Activated T-helper 1 cell treated with anti-CD3 and anti-CD28 coated beads, Interleukin-12 subunit alpha, Interleukin-12 subunit beta, Interleukin-2, Interleukin-4 antibody, amounts not matched to agents 30 ng/mL and 10 ng/mL and 1 ng/mL, durations not matched to agents 14 hours and 24 hours and 36 hours (primary cell): Measurements from ENCODE around the gene KANSL3. TPM values are rescaled to one million over a fixed set of nuclear protein-coding genes. Genes with fewer than 3 reads are reported as not detected.
A peak's percentile ranks its signal among the peaks of the same experiment; 100 is the strongest.

Source experiments
- DNase-seq: peaks from one replicate; pipeline ENCODE4 v3.0.0; 2021; ENCODE audit warnings: low spot score
- H3K27ac Mint-ChIP-seq: one replicate; pipeline ENCODE4 v1.8.0; 2021; ENCODE audit warnings: mild to moderate bottlenecking, mixed read lengths
- H3K27me3 Mint-ChIP-seq: one replicate; pipeline ENCODE4 v1.8.0; 2022; ENCODE audit warnings: mild to moderate bottlenecking, moderate library complexity, mixed read lengths; ENCODE audit not compliant: insufficient read depth
- H3K36me3 Mint-ChIP-seq: one replicate; pipeline ENCODE4 v1.8.0; 2021; ENCODE audit warnings: low read depth, mixed read lengths
- H3K4me1 Mint-ChIP-seq: one replicate; pipeline ENCODE4 v1.8.0; 2021; ENCODE audit warnings: low read depth, mixed read lengths
- H3K4me3 Mint-ChIP-seq: one replicate; pipeline ENCODE4 v1.8.0; 2021; ENCODE audit warnings: mild to moderate bottlenecking, moderate library complexity, mixed read lengths
- H3K9me3 Mint-ChIP-seq: one replicate; pipeline ENCODE4 v1.8.0; 2021; ENCODE audit warnings: mixed read lengths
- intact Hi-C: fragments of 100-400 bp; cut with micrococcal nuclease; formaldehyde crosslinking; loops from one replicate; pipeline ENCODE4 v1.15.1; 2024
- total RNA-seq: library from RNA; stranded (reverse); gene quantifications from 2 replicates; pipeline ENCODE4 v1.2.3, GENCODE V29; 2022

KANSL3 gene
- total RNA-seq, 1 donor from 2014 or later: 55.0 TPM

DNA sequence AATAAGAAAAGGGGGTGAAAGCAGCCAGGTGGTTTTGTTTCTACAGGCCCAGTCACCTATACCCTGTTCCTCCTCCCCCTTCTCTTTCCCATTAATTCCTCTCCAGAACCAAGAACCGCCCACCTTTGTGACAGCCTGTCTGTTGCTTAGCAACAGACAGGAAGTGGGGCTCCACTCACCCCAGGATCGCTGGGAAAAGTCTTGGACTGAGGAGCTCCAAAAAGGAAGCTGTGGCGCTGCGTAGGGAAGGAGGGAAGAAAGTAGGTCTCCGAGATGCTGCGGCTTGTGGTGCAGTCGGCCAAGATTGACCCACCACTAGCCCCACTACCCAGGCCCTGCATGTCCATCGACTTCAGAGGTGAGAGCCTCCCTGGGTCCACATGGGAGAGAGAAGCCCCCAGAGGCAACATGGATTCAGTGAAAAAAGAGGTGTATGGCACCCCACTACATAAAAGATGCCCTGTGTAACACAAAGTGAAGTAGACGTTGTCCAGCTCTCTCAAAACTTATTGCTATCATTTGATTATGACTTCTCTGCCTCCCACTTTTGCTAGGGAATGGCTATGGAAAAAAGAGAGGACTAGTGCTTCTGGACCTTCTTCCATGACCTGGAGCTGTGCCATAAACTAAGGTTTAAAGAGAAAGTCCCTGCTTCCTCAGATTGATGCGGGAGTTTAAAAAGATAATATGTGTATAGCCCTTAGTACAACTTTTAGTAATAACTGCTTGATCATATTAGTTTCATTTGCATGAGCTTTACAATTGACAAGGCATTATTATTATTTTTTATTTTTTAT is 4.7 kb upstream of the KANSL3 start, which contains the start of gene FER1L5:
Gene FER1L5 (plus strand): TSS at position 201 of the 797 bp plus-strand sequence. CDS start 73 bp downstream, at position 274.
- peaks cover 9% of the 10 kb centered on the region for H3K4me1 Mint-ChIP-seq
- H3K27ac Mint-ChIP-seq: no peak within 1 kb of the TSS
- no peak within 1 kb of the TSS for H3K4me3 Mint-ChIP-seq
- no peaks in the 10 kb centered on the region for H3K36me3 Mint-ChIP-seq
- no peaks in the 10 kb centered on the region for H3K9me3 Mint-ChIP-seq
- intact Hi-C loops: no loop called here
- no peak for DNase-seq
- peaks cover 21% of the 10 kb centered on the region for H3K27me3 Mint-ChIP-seq

DNA sequence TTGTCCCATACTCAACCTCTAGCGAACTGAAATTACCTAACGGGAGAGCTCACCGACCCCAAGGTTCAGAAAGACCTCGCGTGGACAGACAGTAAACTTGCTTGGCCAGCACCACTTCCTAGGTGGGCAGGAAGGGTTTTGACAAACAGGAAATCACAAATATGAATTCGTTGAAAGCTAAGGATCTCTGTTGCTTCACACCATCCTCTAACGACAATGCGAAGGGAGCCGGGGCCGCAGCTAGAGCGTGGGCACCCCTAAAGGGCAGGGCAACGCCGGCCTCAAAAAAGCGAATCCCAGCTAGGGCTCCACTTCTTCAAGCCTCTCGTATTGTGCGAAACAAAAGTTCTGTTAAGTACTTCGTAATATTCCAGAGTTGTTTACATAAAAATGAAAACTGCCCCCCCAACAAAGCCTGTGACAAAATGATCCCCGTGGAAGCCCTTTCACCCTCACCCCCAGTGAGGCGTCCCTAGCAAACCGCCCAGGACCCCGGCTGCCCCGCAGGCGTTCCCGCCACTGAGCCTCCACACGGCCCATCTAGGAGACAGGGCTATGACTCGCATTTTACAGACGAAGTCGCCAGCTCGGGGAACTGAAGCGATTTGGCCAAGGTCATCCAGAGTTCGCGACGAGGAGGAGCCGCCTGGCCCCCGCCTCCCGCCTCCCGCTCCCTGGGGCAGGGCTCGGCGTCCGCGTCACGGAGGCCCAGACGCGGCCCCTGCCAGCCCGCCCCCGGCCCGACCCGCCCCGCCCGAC is 548 bp downstream of the KANSL3 start:
- peaks cover 39% of the 10 kb centered on the region for H3K4me1 Mint-ChIP-seq

DNA sequence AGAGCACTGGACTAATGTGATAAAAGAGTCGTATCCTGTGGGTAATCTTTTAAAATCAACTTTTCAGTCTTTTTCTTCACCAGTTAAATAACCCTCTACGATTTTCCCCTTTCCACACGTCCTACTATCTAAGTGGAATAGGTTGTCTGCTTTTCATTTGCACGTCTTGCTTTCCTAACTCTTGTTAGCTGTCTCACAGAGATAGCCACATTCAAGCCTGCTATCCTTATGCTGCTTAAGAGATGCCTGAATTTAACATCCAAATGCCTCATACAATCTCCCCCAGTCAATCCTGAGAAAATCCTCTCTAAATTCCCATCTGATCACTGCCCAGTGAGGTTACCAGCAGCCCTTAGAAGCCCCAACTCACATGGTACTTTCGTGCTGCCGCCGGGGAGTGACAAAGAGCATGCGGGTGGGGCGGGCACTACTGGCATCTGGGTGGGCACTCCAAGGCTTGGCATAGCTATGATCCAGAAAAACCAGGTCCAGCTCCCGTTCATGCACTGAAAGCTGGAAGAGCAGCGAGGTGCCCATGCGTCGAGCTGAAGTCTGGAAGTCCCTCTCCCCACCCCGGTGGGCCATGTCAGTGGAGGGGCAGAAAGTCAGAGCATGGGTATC is 1.5 kb downstream of the KANSL3 start:
- Mint-ChIP-seq H3K9me3 (no peaks in the 10 kb centered on the region), H3K27me3 (peaks cover 9% of the 10 kb centered on the region), H3K4me3 (peak overlapping the region; percentile 98), H3K36me3 (peaks cover 26% of the 10 kb centered on the region), H3K27ac (peak overlapping the region; percentile 97), H3K4me1 (peaks cover 39% of the 10 kb centered on the region)
- intact Hi-C loops: loop anchor here (2.0 to 5.0 kb wide), 7 partner anchors 20 to 429 kb away; partner anchors contain the start of genes ANKRD39, CIAO1, STARD7 and TMEM127
- DNase-seq: no peak

More for the DNA sequence above, 548 bp downstream of the KANSL3 start:
- H3K4me3 Mint-ChIP-seq: peak overlapping the region; percentile 98
- H3K36me3 Mint-ChIP-seq: peaks cover 21% of the 10 kb centered on the region
- H3K27ac Mint-ChIP-seq: peak overlapping the region; percentile 97
- intact Hi-C loops: loop anchor here (1.0 to 5.0 kb wide), 12 partner anchors 21 to 430 kb away; partner anchors contain the start of genes ANKRD39, ARID5A, CIAO1 and CNNM3
- peaks cover 9% of the 10 kb centered on the region for H3K27me3 Mint-ChIP-seq
- peak; percentile 79 for DNase-seq
- H3K9me3 Mint-ChIP-seq: no peaks in the 10 kb centered on the region

DNA sequence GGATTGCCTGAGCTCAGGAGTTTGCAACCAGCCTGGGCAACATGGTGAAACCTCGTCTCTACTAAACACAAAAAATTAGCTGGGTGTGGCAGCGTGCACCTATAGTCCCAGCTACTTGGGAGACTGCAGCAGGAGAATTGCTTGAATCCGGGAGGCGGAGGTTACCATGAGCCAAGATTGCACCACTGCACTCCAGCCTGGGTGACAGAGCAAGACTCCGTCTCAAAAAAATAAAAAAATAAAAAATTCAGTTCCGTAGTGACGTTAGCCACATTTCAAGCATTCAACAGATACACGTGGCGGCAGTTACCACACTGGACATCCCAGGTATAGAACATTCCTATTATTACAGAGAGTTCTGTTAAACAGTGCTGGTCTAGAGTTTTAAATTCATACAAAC is 4.5 kb downstream of the KANSL3 start:
- no peaks in the 10 kb centered on the region for H3K9me3 Mint-ChIP-seq
- intact Hi-C loops: no loop called here
- H3K27ac Mint-ChIP-seq: no peak overlapping the region
- H3K4me3 Mint-ChIP-seq: no peak overlapping the region
- H3K36me3 Mint-ChIP-seq: peaks cover 50% of the 10 kb centered on the region
- no peak for DNase-seq
- H3K27me3 Mint-ChIP-seq: peaks cover 4% of the 10 kb centered on the region
- H3K4me1 Mint-ChIP-seq: peaks cover 44% of the 10 kb centered on the region

DNA sequence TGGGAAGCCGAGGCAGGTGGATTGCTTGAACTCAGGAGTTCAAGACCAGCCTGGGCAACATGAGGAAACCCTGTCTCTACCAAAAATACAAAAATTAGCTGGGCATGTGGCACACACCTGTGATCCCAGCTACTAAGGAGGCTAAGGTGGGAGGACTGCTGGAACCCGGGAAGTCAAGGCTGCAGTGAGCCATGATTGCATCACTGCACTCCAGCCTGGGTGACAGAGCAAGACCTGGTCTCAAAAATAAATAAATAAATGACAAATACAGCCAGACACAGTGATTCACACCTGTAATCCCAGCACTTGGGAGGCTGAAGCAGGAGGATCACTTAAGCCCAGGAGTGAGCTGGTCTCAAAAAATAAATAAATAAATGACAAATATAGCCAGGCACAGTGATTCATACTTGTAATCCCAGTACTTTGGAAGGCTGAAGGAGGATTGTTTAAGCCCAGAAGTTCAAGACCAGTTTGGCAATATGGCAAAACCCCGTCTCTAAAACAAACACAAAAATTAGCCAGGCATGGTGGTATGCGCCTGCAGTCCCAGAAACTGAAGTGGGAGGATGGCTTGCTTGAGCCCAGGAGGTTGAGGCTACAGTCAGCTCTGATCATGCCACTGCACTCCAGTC is 6.2 kb downstream of the KANSL3 start:
- Mint-ChIP-seq H3K9me3 (no peaks in the 10 kb centered on the region), H3K27me3 (no peaks in the 10 kb centered on the region), H3K4me1 (peaks cover 40% of the 10 kb centered on the region), H3K36me3 (peaks cover 52% of the 10 kb centered on the region), H3K27ac (no peak overlapping the region), H3K4me3 (no peak overlapping the region)
- no peak for DNase-seq
- intact Hi-C loops: no loop called here

DNA sequence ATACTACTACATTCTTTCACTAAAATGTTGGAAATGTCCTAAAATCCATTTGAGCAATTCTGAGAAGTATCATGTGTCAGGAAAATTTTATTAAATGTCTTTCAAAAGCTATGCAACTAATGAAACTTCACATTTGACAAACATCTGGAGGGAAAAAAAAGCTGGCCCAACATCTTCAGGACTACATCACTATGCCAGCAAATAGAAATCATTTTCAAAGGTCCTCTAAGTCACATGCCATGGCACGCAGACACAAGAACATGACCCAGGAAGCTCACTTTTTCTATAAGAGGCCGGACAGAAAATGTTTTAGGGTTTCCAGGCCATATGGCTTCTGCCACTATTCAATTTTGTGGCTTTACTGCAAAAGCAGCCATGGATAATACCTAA is 11.6 kb downstream of the KANSL3 start:
- intact Hi-C loops: no loop called here
- peaks cover 31% of the 10 kb centered on the region for H3K4me1 Mint-ChIP-seq
- no peak for DNase-seq
- no peaks in the 10 kb centered on the region for H3K9me3 Mint-ChIP-seq
- peaks cover 51% of the 10 kb centered on the region for H3K36me3 Mint-ChIP-seq
- H3K27ac Mint-ChIP-seq: no peak overlapping the region
- H3K4me3 Mint-ChIP-seq: no peak overlapping the region
- no peaks in the 10 kb centered on the region for H3K27me3 Mint-ChIP-seq

DNA sequence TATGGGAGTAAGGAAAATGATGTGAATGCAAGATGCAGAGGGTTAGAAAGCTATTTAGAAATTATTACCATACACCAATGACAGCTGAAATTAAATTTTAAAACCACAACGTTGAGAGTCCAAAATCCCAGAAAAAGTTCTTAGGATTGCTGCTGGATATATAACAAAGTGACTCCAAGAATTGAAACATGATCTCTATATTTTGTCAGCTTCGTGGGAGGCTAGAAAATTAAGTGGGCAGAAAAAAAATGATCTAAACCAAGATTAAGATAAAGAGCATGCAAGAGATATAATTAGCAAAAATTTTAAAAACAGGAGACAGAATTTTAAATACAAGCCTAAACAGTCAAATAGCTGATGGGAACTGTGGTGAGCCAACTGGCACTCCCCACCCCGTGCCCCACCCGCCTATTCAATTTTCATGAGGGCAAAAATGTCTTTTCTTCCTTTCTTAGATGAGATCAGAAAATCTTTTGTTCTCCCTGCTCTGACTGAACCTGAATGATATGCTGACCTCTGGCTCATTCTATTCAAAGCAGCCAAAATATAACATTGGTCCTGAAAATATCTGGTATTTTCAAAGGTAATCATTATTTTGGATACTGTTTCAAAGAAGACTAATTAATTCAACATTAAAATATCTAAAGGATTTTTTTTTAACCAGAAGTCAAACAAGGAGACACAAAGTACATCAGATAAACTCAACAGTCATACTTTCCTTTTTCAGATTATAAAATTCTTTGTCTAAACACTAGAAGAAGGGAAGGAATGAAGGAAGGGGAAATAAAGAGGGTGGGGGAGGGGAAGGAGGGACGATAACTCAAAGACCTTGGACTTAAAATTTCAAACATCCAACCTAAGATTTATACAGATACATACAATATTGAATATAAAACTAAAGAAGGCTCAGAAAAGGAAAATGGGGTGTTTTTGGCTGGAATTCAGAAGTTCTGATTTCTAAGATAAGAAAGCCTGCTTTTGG is 12.2 kb downstream of the KANSL3 start:
- Mint-ChIP-seq H3K4me1 (peaks cover 26% of the 10 kb centered on the region), H3K27ac (no peak overlapping the region), H3K36me3 (peaks cover 47% of the 10 kb centered on the region), H3K4me3 (no peak overlapping the region), H3K27me3 (no peaks in the 10 kb centered on the region), H3K9me3 (no peaks in the 10 kb centered on the region)
- no peak for DNase-seq
- intact Hi-C loops: no loop called here

DNA sequence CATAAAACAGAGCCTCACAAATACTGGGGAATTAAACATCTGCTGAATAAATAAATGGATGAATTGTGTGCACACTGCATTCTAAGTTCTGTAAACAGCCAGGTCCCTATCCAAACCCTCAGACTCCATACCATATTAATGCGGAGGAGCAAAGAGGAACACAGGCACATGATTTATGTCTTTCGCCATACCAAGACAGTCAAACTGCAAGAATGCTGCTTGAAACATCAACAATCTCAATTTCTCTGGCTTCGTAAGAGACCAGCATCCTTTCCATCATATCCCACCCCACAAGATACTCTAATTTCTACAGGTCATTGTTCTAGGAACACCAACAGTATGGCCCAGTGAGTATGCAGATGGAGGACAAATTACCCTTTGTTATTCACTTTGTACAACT is 15.0 kb downstream of the KANSL3 start:
- intact Hi-C loops: no loop called here
- H3K36me3 Mint-ChIP-seq: peaks cover 43% of the 10 kb centered on the region

DNA sequence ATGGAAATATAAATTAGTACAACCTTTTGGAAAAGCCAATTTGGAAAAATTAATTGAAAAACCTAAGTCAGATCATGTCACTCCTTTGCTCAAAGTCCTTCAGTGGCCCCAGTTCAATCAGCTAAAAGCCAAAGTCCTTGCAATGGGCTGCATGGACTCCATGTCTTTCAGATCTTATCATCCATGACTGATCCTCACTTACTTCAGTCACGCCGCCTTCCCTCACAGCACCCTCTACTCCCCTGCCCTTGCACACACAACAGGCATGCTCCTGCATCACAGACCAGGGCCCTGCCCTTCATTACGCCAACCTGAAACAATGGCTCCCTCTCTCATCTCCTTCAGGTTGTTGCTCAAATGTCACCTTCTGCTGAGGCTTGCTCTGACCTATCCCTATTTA is 15.6 kb downstream of the KANSL3 start:
- Mint-ChIP-seq H3K4me1 (peaks cover 29% of the 10 kb centered on the region), H3K27ac (peak overlapping the region; percentile 33), H3K9me3 (no peaks in the 10 kb centered on the region), H3K4me3 (no peak overlapping the region), H3K27me3 (no peaks in the 10 kb centered on the region), H3K36me3 (peaks cover 42% of the 10 kb centered on the region)
- no peak for DNase-seq
- intact Hi-C loops: no loop called here

More for the DNA sequence above, 15.0 kb downstream of the KANSL3 start:
- Mint-ChIP-seq H3K27me3 (no peaks in the 10 kb centered on the region), H3K9me3 (no peaks in the 10 kb centered on the region), H3K4me1 (peaks cover 29% of the 10 kb centered on the region), H3K4me3 (no peak overlapping the region), H3K27ac (no peak overlapping the region)
- no peak for DNase-seq

DNA sequence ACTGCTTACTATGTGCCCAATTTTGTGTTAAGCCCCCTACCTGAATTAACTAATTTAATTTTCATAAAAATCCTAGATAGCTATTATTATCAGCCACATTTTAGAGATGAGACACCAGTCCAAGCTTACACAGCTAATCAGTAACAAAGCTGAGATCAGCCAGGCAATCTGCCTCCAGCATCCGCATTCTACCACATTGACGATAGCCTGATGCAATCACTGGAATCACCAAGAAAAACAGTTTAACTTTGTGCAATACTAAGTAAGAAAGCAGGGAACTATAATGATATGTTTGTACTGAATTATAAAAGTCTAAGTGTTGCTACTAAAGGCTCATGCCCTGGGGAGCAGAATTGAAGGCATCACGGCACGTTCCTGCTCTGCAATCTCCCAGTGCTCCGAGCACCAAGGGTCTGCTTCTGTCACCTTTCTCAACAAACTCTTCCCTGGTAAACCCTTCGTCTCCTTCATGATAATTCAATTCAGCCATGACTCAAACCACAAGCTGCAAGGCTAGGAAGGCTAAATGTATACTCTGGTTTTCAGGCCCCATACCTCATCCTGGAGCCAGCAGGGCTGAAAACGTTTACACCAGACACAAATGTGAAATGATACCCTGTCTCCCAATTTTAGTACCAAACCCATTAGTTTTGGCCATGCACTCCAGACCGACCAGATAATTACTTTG is 19.4 kb downstream of the KANSL3 start:
- DNase-seq: no peak
- H3K36me3 Mint-ChIP-seq: peaks cover 49% of the 10 kb centered on the region
- peaks cover 42% of the 10 kb centered on the region for H3K4me1 Mint-ChIP-seq
- intact Hi-C loops: loop anchor here (5.0 kb wide), 2 partner anchors 81 to 144 kb away; partner anchors contain the start of genes ARID5A and CNNM4
- no peaks in the 10 kb centered on the region for H3K27me3 Mint-ChIP-seq
- H3K27ac Mint-ChIP-seq: peak overlapping the region; percentile 2
- no peak overlapping the region for H3K4me3 Mint-ChIP-seq
- H3K9me3 Mint-ChIP-seq: no peaks in the 10 kb centered on the region

DNA sequence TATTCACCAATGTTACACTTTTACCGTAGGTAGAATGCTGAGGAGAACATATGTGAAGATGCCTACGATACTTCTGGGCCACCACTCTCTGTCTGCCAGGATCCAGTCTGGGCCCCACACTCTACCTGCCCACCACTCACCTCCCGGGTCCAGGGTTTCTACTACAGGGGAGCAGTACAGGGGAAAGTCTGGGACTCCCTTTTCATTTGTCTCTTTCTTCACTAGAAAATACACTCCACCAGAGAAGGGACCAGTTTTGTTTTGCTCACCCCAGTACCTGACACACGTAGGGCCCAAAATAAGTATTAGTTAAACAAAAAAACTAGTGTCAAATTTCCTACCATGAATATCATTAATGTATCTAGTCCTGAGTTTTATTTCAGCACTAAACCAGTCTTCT is 21.1 kb downstream of the KANSL3 start:
- peaks cover 34% of the 10 kb centered on the region for H3K4me1 Mint-ChIP-seq

More for the DNA sequence above, 21.1 kb downstream of the KANSL3 start:
- Mint-ChIP-seq H3K27ac (peak overlapping the region; percentile 90), H3K4me3 (peak overlapping the region; percentile 54), H3K9me3 (no peaks in the 10 kb centered on the region), H3K36me3 (peaks cover 47% of the 10 kb centered on the region), H3K27me3 (no peaks in the 10 kb centered on the region)
- DNase-seq: no peak
- intact Hi-C loops: loop anchor here (1.0 to 5.0 kb wide), 4 partner anchors 20 to 145 kb away; partner anchors contain the start of genes ARID5A and CNNM4
